GM23248 (cell line): ENCODE results near the gene TRAK1. TPM values are rescaled to one million over a fixed set of nuclear protein-coding genes. Genes with fewer than 3 reads are reported as not detected.

Source experiments
- DNase-seq: peaks from one replicate; pipeline ENCODE4 v3.0.0-alpha.2; 2015
- H2AFZ ChIP-seq: fragments of 200-600 bp; sonication (generic); 2 replicates; pipeline ENCODE4 v1.6.1; 2016; ENCODE audit warnings: antibody characterized with exemption
- H3F3A ChIP-seq: fragments of 200-600 bp; sonication (generic); 2 replicates; pipeline ENCODE4 v1.6.1; 2016; ENCODE audit warnings: mild to moderate bottlenecking, antibody characterized with exemption, mixed run types; ENCODE audit not compliant: insufficient read depth
- H3K27ac ChIP-seq: fragments of 200-600 bp; sonication (generic); 2 replicates; pipeline ENCODE4 v1.5.1; 2016; ENCODE audit warnings: mild to moderate bottlenecking
- H3K27me3 ChIP-seq: fragments of 200-600 bp; sonication (generic); replicated peaks from 2 replicates; pipeline ENCODE4 v1.6.1; 2016; ENCODE audit warnings: mild to moderate bottlenecking; ENCODE audit not compliant: insufficient read depth
- H3K36me3 ChIP-seq: fragments of 200-600 bp; sonication (generic); 2 replicates; pipeline ENCODE4 v1.6.1; 2016; ENCODE audit warnings: low read depth, mild to moderate bottlenecking
- H3K4me1 ChIP-seq: fragments of 200-600 bp; sonication (generic); 2 replicates; pipeline ENCODE4 v1.6.1; 2016; ENCODE audit warnings: mild to moderate bottlenecking; ENCODE audit not compliant: insufficient read depth
- H3K4me2 ChIP-seq: fragments of 200-600 bp; sonication (generic); one replicate; pipeline ENCODE4 v1.6.1; 2016; ENCODE audit warnings: mild to moderate bottlenecking; ENCODE audit not compliant: unreplicated experiment
- H3K4me3 ChIP-seq: fragments of 200-600 bp; sonication (generic); 2 replicates; pipeline ENCODE4 v1.5.1; 2016; ENCODE audit warnings: mild to moderate bottlenecking
- H3K79me2 ChIP-seq: fragments of 200-600 bp; sonication (generic); 2 replicates; pipeline ENCODE4 v1.6.1; 2016; ENCODE audit warnings: mild to moderate bottlenecking; ENCODE audit not compliant: insufficient read depth
- H3K9ac ChIP-seq: fragments of 200-600 bp; sonication (generic); 2 replicates; pipeline ENCODE4 v1.6.1; 2016; ENCODE audit warnings: mild to moderate bottlenecking
- H3K9me2 ChIP-seq: fragments of 200-600 bp; sonication (generic); 2 replicates; pipeline ENCODE4 v1.6.1; 2016; ENCODE audit warnings: mixed run types, mild to moderate bottlenecking, moderate library complexity; ENCODE audit not compliant: insufficient read depth
- H3K9me3 ChIP-seq: fragments of 200-600 bp; sonication (generic); one replicate; pipeline ENCODE4 v1.6.1; 2017; ENCODE audit warnings: low read depth
- H4K20me1 ChIP-seq: fragments of 200-600 bp; sonication (generic); 2 replicates; pipeline ENCODE4 v1.6.0; 2016; ENCODE audit not compliant: insufficient read depth
- EZH2 ChIP-seq: fragments of 200-600 bp; sonication (generic); IDR thresholded peaks from 2 replicates; pipeline ENCODE4 v1.6.1; 2018; ENCODE audit warnings: antibody characterized with exemption, mild to moderate bottlenecking; ENCODE audit not compliant: insufficient read depth, poor library complexity, severe bottlenecking
- EZH2phosphoT487 ChIP-seq: fragments of 200-600 bp; sonication (generic); IDR thresholded peaks from 2 replicates; pipeline ENCODE4 v1.6.1; 2018; ENCODE audit warnings: antibody characterized with exemption, moderate library complexity, mild to moderate bottlenecking, low read depth; ENCODE audit not compliant: insufficient read depth
- WGBS, 2 experiments: methylation state at CpG; one replicate each; pipeline ENCODE4 v1.1.6; 2015 to 2017; ENCODE audit warnings: low lambda C conversion rate in 2 of 2, low coverage in 1 of 2; ENCODE audit errors: missing lambda C conversion rate in 2 of 2; 5-methylcytosine and 5-hydroxymethylcytosine counted together
- in situ Hi-C: fragments of 300-500 bp; cut with MboI; formaldehyde crosslinking; loops from 2 replicates; pipeline ENCODE4 v1.15.0; 2020
- polyA plus RNA-seq: library from polyadenylated mRNA; unstranded; fragments of >200 nt; fragmentation: Nextera tagmentation; extraction: Ambion mirVana; gene quantifications from 2 replicates; pipeline ENCODE4 v1.2.1, GENCODE V29; 2016
- total RNA-seq: library from RNA; depleted of rRNA; stranded (reverse); fragments of >200 nt; shearing (Covaris generic); gene quantifications from 2 replicates; pipeline ENCODE4 v1.2.3, GENCODE V29; 2014

The TRAK1 gene
- total and polyA plus RNA-seq, 2 experiments from 2014 or later, result 13.6 to 51.0 TPM

GRCh38 chr3:42139621-42140453, 48.7 kb downstream of the TRAK1 start:
- Histone ChIP-seq H3K27me3 (no peaks in the 10 kb centered on the region), H3K9ac (no peak overlapping the region), H3K27ac (no peak overlapping the region), H3F3A (no peaks in the 10 kb centered on the region), H3K4me3 (no peak overlapping the region), H2AFZ (no peak overlapping the region), H3K79me2 (peaks cover 96% of the 10 kb centered on the region), H4K20me1 (no peaks in the 10 kb centered on the region; the same call in 1 of the 2 replicates), H3K4me2 (no peak overlapping the region), H3K9me2 (no peaks in the 10 kb centered on the region), H3K4me1 (no peaks in the 10 kb centered on the region), H3K9me3 (no peaks in the 10 kb centered on the region), H3K36me3 (no peaks in the 10 kb centered on the region)
- in situ Hi-C loops, result no loop called here
- no peak for TF ChIP-seq EZH2phosphoT487
- no peak for TF ChIP-seq EZH2
- no peak for DNase-seq
- WGBS, 2 experiments, result 88 to 91% methylated on average over 16 of the region's 16 CpGs

GRCh38 chr3:42140665-42141203, 49.6 kb downstream of the TRAK1 start:
- Histone ChIP-seq H3K4me1 (no peaks in the 10 kb centered on the region), H3K4me3 (no peak overlapping the region), H3K79me2 (peaks cover 96% of the 10 kb centered on the region), H3K9ac (no peak overlapping the region), H3K9me2 (no peaks in the 10 kb centered on the region), H3F3A (no peaks in the 10 kb centered on the region), H2AFZ (no peak overlapping the region), H3K9me3 (no peaks in the 10 kb centered on the region), H3K27ac (no peak overlapping the region), H3K27me3 (no peaks in the 10 kb centered on the region), H3K36me3 (no peaks in the 10 kb centered on the region), H3K4me2 (no peak overlapping the region), H4K20me1 (no peaks in the 10 kb centered on the region; the same call in 1 of the 2 replicates)
- TF ChIP-seq EZH2phosphoT487 (no peak), EZH2 (no peak)
- in situ Hi-C loops, result no loop called here
- WGBS, 2 experiments, result 78 to 83% methylated on average over 7 of the region's 7 CpGs
- DNase-seq, result no peak

- TF ChIP-seq EZH2phosphoT487 (no peak), EZH2 (no peak)
- peaks cover 98% of the 10 kb centered on the region for H3K79me2 ChIP-seq
- no peaks in the 10 kb centered on the region for H3K9me2 ChIP-seq
- no peak overlapping the region for H2AFZ ChIP-seq
- 86 to 89% methylated on average over 7 of the region's 7 CpGs for WGBS, 2 experiments
- H3K4me1 ChIP-seq, result no peaks in the 10 kb centered on the region
- H3K27ac ChIP-seq, result no peak overlapping the region
- H3K4me3 ChIP-seq, result no peak overlapping the region
- H4K20me1 ChIP-seq, result no peaks in the 10 kb centered on the region; the same call in 1 of the 2 replicates
- no peaks in the 10 kb centered on the region for H3K36me3 ChIP-seq
- in situ Hi-C loops, result no loop called here
- no peak for DNase-seq
- H3K9me3 ChIP-seq, result no peaks in the 10 kb centered on the region
- H3F3A ChIP-seq, result no peaks in the 10 kb centered on the region
- H3K9ac ChIP-seq, result no peak overlapping the region
- H3K27me3 ChIP-seq, result no peaks in the 10 kb centered on the region
- H3K4me2 ChIP-seq, result no peak overlapping the region
Measured at GRCh38 chr3:42143440-42143839, 52.3 kb downstream of the TRAK1 start.

GRCh38 chr3:42144209-42144608, 53.1 kb downstream of the TRAK1 start:
- Histone ChIP-seq H4K20me1 (peaks cover under 1% of the 10 kb centered on the region; the same call in 1 of the 2 replicates), H3K27ac (no peak overlapping the region), H3K4me1 (no peaks in the 10 kb centered on the region), H3K9me3 (no peaks in the 10 kb centered on the region), H2AFZ (no peak overlapping the region), H3K4me2 (no peak overlapping the region), H3K9me2 (no peaks in the 10 kb centered on the region), H3K9ac (no peak overlapping the region), H3K27me3 (no peaks in the 10 kb centered on the region), H3K36me3 (no peaks in the 10 kb centered on the region), H3K79me2 (peaks cover 98% of the 10 kb centered on the region), H3F3A (no peaks in the 10 kb centered on the region), H3K4me3 (no peak overlapping the region)
- in situ Hi-C loops, result no loop called here
- no peak for DNase-seq
- TF ChIP-seq EZH2phosphoT487 (no peak), EZH2 (no peak)
